NCI-H510A treated with DMSO at 0.1 percent for 48 hours (cell line): ENCODE results near the gene APOC3.
"Not testable (repeated sequence)": the region's sequence is repeated elsewhere in the genome, so short reads cannot be mapped to it uniquely, and the experiment has no call there.

Experiments
- DNase-seq: peaks from one replicate; lab custom pipeline; 2025; lab: John Stamatoyannopoulos, UW

APOC3 gene

GRCh38 chr11:116830184-116830912, 641 bp downstream of the APOC3 start:
- no peak for DNase-seq

GRCh38 chr11:116831790-116832349, 2.2 kb downstream of the APOC3 start:
- no peak for DNase-seq

GRCh38 chr11:116832350-116833290, 2.9 kb downstream of the APOC3 start:
- no peak for DNase-seq

GRCh38 chr11:116833491-116833815, 3.7 kb downstream of the APOC3 start:
- no peak for DNase-seq

- no peak for DNase-seq
These were observed 4.3 kb downstream of the APOC3 start for GRCh38 chr11:116833816-116834534.

GRCh38 chr11:116834535-116835041, 4.9 kb downstream of the APOC3 start:
- not testable (repeated sequence) for DNase-seq

- no peak for DNase-seq
These were observed 5.5 kb downstream of the APOC3 start for GRCh38 chr11:116835042-116835772.

- peak; percentile 87 for DNase-seq
These were observed 6.3 kb downstream of the APOC3 start for GRCh38 chr11:116835791-116836631.

GRCh38 chr11:116836632-116836991, 6.9 kb downstream of the APOC3 start:
- no peak for DNase-seq

- DNase-seq: no peak
These were observed 7.8 kb downstream of the APOC3 start, which contains the start of gene APOA1 for GRCh38 chr11:116837231-116838091. Gene APOA1, minus strand, starts transcription at chr11:116837622. Its CDS starts 235 bp downstream, at chr11:116837387.

GRCh38 chr11:116838321-116839084, 8.8 kb downstream of the APOC3 start:
- DNase-seq: no peak

- DNase-seq: no peak
These were observed 10.6 kb downstream of the APOC3 start for GRCh38 chr11:116840224-116840745.

GRCh38 chr11:116840746-116841296, 11.1 kb downstream of the APOC3 start:
- no peak for DNase-seq

- no peak for DNase-seq
These were observed 12.4 kb downstream of the APOC3 start for GRCh38 chr11:116842117-116842516.

GRCh38 chr11:116842909-116843308, 13.2 kb downstream of the APOC3 start:
- no peak for DNase-seq

- DNase-seq: no peak
These were observed 14.0 kb downstream of the APOC3 start for GRCh38 chr11:116843661-116844060.

- no peak for DNase-seq
These were observed 15.0 kb downstream of the APOC3 start for GRCh38 chr11:116844722-116845121.

- DNase-seq: no peak
These were observed 17.9 kb downstream of the APOC3 start for GRCh38 chr11:116847612-116848011.
